ENCODE results near the gene MGARP.

DNA sequence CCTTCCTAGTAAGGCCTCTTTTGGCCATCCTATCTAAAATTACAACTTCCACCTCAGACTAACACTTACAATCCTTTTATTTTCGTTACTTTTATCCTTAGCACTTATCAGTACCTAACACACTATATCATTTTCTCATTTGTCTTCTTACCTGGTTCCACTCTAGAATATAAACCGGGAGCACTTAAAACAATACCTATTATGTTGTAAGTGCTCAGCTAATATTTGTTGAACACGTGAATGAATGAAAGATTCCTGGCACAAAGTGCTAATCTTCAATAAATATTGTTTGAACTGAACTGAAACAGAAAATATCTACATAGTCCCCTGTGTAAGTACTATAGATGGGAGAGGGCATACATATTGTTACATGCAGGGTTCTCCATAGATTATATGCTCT lies 14.4 kb downstream of the MGARP start:
- no peak for TF ChIP-seq EZH2phosphoT487 (IDR thresholded peaks at IDR 0.05)
- TF ChIP-seq, protein P1, sequence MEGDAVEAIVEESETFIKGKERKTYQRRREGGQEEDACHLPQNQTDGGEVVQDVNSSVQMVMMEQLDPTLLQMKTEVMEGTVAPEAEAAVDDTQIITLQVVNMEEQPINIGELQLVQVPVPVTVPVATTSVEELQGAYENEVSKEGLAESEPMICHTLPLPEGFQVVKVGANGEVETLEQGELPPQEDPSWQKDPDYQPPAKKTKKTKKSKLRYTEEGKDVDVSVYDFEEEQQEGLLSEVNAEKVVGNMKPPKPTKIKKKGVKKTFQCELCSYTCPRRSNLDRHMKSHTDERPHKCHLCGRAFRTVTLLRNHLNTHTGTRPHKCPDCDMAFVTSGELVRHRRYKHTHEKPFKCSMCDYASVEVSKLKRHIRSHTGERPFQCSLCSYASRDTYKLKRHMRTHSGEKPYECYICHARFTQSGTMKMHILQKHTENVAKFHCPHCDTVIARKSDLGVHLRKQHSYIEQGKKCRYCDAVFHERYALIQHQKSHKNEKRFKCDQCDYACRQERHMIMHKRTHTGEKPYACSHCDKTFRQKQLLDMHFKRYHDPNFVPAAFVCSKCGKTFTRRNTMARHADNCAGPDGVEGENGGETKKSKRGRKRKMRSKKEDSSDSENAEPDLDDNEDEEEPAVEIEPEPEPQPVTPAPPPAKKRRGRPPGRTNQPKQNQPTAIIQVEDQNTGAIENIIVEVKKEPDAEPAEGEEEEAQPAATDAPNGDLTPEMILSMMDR (IDR thresholded peaks at IDR 0.05), result no peak

Data from neural progenitor cell (in vitro differentiated cells).